Body of pancreas (tissue), 4 donors: ENCODE results near the gene SDS.

Source experiments
- CTCF ChIP-seq, 7 experiments: fragments of 450-650 bp in 4 of 7; fragments of 200-600 bp in 3 of 7; sonication (generic) in 3 of 7; IDR thresholded peaks; one replicate each; pipeline ENCODE4 v1.5.1; 2016 to 2019; ENCODE audit warnings: antibody characterized with exemption in 7 of 7
- POLR2A ChIP-seq, 3 donors: fragments of 450-650 bp; IDR thresholded peaks; one replicate each; pipeline ENCODE4 v1.6.1; 2016; ENCODE audit warnings: antibody characterized with exemption in 3 of 3, mild to moderate bottlenecking in 2 of 3

GRCh38 chr12:113416091-113416754 lies 12.5 kb upstream of the SDS start:
- TF ChIP-seq CTCF (IDR thresholded peaks at IDR 0.05) (no peak), POLR2A (IDR thresholded peaks at IDR 0.05) (no peak)
